HepG2 (cell line): ENCODE results near the gene TMEM255B. TPM values are rescaled to one million over a fixed set of nuclear protein-coding genes. Genes with fewer than 3 reads are reported as not detected.
"Not testable (repeated sequence)": the region's sequence is repeated elsewhere in the genome, so short reads cannot be mapped to it uniquely, and the experiment has no call there.

Experiments
- ATAC-seq: fragments of 200-7000 bp; cut with Tn5 transposase; 3 replicates; pipeline ENCODE4 v1.9.1; 2020; ENCODE audit warnings: mild to moderate bottlenecking, moderate library complexity
- BruUV-seq: library from RNA; stranded (reverse); fragments of 400-500 nt; replicated peaks from 2 replicates; lab custom pipeline; 2021; lab: Mats Ljungman, UMichigan
- CTCF ChIA-PET: fragments of 300-600 bp; formaldehyde crosslinking; extraction: SDS; loops from one replicate; lab custom pipeline; 2021; ENCODE audit warnings: low total read pairs, inconsistent platforms, low intra/inter-chr PET ratio; lab: Yijun Ruan, JAX
- POLR2A ChIA-PET: fragments of 350-600 bp; sonication (Branson Sonifier 250); formaldehyde crosslinking; loops from one replicate; lab custom pipeline; 2020; ENCODE audit warnings: antibody characterized with exemption, inconsistent platforms; lab: Yijun Ruan, JAX
- DNase-seq: peaks from one replicate; pipeline ENCODE4 v3.0.0-alpha.2; 2015; ENCODE audit warnings: low spot score
- FAIRE-seq: peaks from 3 replicates; lab custom pipeline; 2011; peaks lifted over from hg19 to GRCh38; lab: Jason Lieb, UNC
- H2AFZ ChIP-seq: one replicate; pipeline ENCODE4 v1.6.1; 2011; ENCODE audit warnings: low read length, inconsistent platforms
- H3K27ac ChIP-seq: fragments of 300-600 bp; 3 replicates; pipeline ENCODE4 v1.8.0; 2011; ENCODE audit warnings: mixed run types, mild to moderate bottlenecking, mixed read lengths, low read length, inconsistent platforms; ENCODE audit not compliant: insufficient read depth; ENCODE audit errors: extremely low read length
- H3K27me3 ChIP-seq, 2 experiments: fragments of 200-600 bp in 1 of 2; 2 replicates in 1 of 2; 3 replicates in 1 of 2; pipeline versions ENCODE4 v1.6.0 to v1.8.0; 2011; ENCODE audit warnings: low read length in 2 of 2, mild to moderate bottlenecking in 2 of 2, moderate library complexity in 2 of 2, inconsistent platforms in 1 of 2; ENCODE audit not compliant: insufficient read depth in 2 of 2, control insufficient read depth in 1 of 2
- H3K36me3 ChIP-seq, 2 experiments: fragments of 200-600 bp in 1 of 2; replicated peaks in 1 of 2; 2 replicates in 1 of 2; 3 replicates in 1 of 2; pipeline versions ENCODE4 v1.5.1 to v1.8.0; 2011; ENCODE audit warnings: low read length in 2 of 2, inconsistent platforms in 1 of 2; ENCODE audit not compliant: insufficient read depth in 2 of 2, control insufficient read depth in 1 of 2
- H3K4me1 ChIP-seq: 2 replicates; pipeline ENCODE4 v1.5.1; 2012; ENCODE audit warnings: low read length, inconsistent platforms; ENCODE audit not compliant: insufficient read depth
- H3K4me2 ChIP-seq: 2 replicates; pipeline ENCODE4 v1.6.0; 2011; ENCODE audit warnings: low read depth, low read length, inconsistent platforms
- H3K4me3 ChIP-seq, 3 experiments: fragments of 200-600 bp in 1 of 3; sonication (generic), shearing (Covaris generic) in 1 of 3; replicated peaks in 1 of 3; 2 replicates each; pipeline ENCODE4 v1.5.1; 2011 to 2016; ENCODE audit warnings: low read length in 3 of 3, inconsistent platforms in 2 of 3, low read depth in 2 of 3, mild to moderate bottlenecking in 2 of 3, control low read depth in 1 of 3, mixed read lengths in 1 of 3; ENCODE audit not compliant: insufficient read depth in 1 of 3
- H3K79me2 ChIP-seq: one replicate; pipeline ENCODE4 v1.6.1; 2011; ENCODE audit warnings: low read length, inconsistent platforms; ENCODE audit not compliant: insufficient read depth
- H3K9ac ChIP-seq: 2 replicates; pipeline ENCODE4 v1.6.0; 2011; ENCODE audit warnings: mild to moderate bottlenecking, low read depth, low read length, inconsistent platforms; ENCODE audit not compliant: insufficient read depth
- H3K9me3 ChIP-seq: 2 replicates; pipeline ENCODE4 v1.5.1; 2012; ENCODE audit warnings: mild to moderate bottlenecking, low read length
- H4K20me1 ChIP-seq: 2 replicates; pipeline ENCODE4 v1.6.0; 2011; ENCODE audit warnings: inconsistent platforms, mild to moderate bottlenecking, low read length, moderate library complexity; ENCODE audit not compliant: insufficient read depth
- REL ChIP-seq: sonication (generic); formaldehyde crosslinking; conservative IDR thresholded peaks from 2 replicates; pipeline ENCODE4 v1.8.0; 2022; ENCODE audit warnings: mild to moderate bottlenecking, missing genetic modification reagents, moderate library complexity
- TBL1XR1 ChIP-seq: fragments of 150-350 bp; IDR thresholded peaks from 2 replicates; pipeline ENCODE4 v1.6.1; 2014; ENCODE audit warnings: borderline replicate concordance, low read length; ENCODE audit not compliant: partially characterized antibody
- ZNF329 ChIP-seq: sonication (generic); formaldehyde crosslinking; IDR thresholded peaks from 2 replicates; pipeline ENCODE4 v1.9.0; 2021; ENCODE audit warnings: low read depth, mild to moderate bottlenecking, missing genetic modification reagents
- ZNF646 ChIP-seq: sonication (generic); formaldehyde crosslinking; IDR thresholded peaks from 2 replicates; pipeline ENCODE4 v1.9.0; 2021; ENCODE audit warnings: mild to moderate bottlenecking, missing genetic modification reagents
- WGBS: methylation state at CpG from one replicate; pipeline ENCODE4 v1.1.6; 2017; ENCODE audit warnings: low lambda C conversion rate; 5-methylcytosine and 5-hydroxymethylcytosine counted together
- in situ Hi-C: cut with HindIII; loops from 2 replicates; pipeline ENCODE4 v1.10.0; 2017; ENCODE audit warnings: low pct_unique_long_range_greater_than_20kb; ENCODE audit not compliant: extremely low pct_ligation_motif_present
- intact Hi-C: fragments of 100-400 bp; cut with micrococcal nuclease; formaldehyde crosslinking; loops from one replicate; pipeline ENCODE4 v1.10.0; 2022; ENCODE audit not compliant: unreplicated experiment
- polyA plus RNA-seq, 8 experiments: library from polyadenylated mRNA; depleted of rRNA in 3 of 8; stranded (reverse) in 7 of 8; unstranded in 1 of 8; fragments of >200 nt; fragmentation: Illumina TruSeq in 4 of 8; extraction: Trizol in 4 of 8; gene quantifications; 2 replicates each; pipeline versions ENCODE4 v1.2.1 to v1.2.3, GENCODE V29; 2011 to 2016; ENCODE audit warnings: low read depth in 4 of 8, missing spikeins in 1 of 8, mixed read lengths in 1 of 8; ENCODE audit not compliant: insufficient read depth in 1 of 8
- total RNA-seq, 5 experiments: library from RNA; depleted of rRNA; stranded (reverse); fragments of >200 nt; fragmentation: Illumina TruSeq; extraction: Trizol; gene quantifications; 2 replicates each; pipeline ENCODE4 v1.2.3, GENCODE V29; 2016; ENCODE audit warnings: low read depth in 1 of 5

TMEM255B gene
- total and polyA plus RNA-seq, 2 of the 13 experiments (the other 11 are each of a cell fraction or from before 2014, with no cell fraction given), result not detected

GRCh38 chr13:113794764-113795173, 35.7 kb downstream of the TMEM255B start:
- in situ Hi-C loops (no loop called here), intact Hi-C loops (no loop called here)
- Histone ChIP-seq H3K9me3 (no peaks in the 10 kb centered on the region), H2AFZ (no peak overlapping the region), H3K27ac (no peak overlapping the region), H3K4me1 (peaks cover 7% of the 10 kb centered on the region; the same call in 1 of the 2 replicates), H3K36me3 (no peaks in the 10 kb centered on the region), H3K27me3 (peaks cover 2 to 43% of the 10 kb centered on the region in 2 experiments; a peak in 3 of 5 replicates), H3K9ac (no peak overlapping the region), H3K4me3 (no peak overlapping the region), H4K20me1 (no peaks in the 10 kb centered on the region), H3K4me2 (no peak overlapping the region), H3K79me2 (no peaks in the 10 kb centered on the region)
- ChIA-PET CTCF (no interaction called here), POLR2A (no interaction called here)
- ATAC-seq (no peak; the same call in 2 of the 3 replicates), DNase-seq (no peak), FAIRE-seq (no peak)
- no TSS peak for BruUV-seq
- TF ChIP-seq REL (CRISPR knock-in tag), result no peak
- TF ChIP-seq ZNF329 (CRISPR knock-in tag), result no peak
- no peak for TF ChIP-seq TBL1XR1
- WGBS, result 61% methylated on average over 20 of the region's 24 CpGs

- POLR2A ChIA-PET, H3K9ac ChIP-seq, H3K79me2 ChIP-seq, H3K9me3 ChIP-seq, H3K36me3 ChIP-seq, in situ Hi-C loops, FAIRE-seq, H3K4me2 ChIP-seq, H3K4me3 ChIP-seq, DNase-seq, H2AFZ ChIP-seq, H4K20me1 ChIP-seq, BruUV-seq, H3K4me1 ChIP-seq, ATAC-seq, CTCF ChIA-PET, intact Hi-C loops, H3K27ac ChIP-seq: not testable (repeated sequence)
- peaks cover 2 to 43% of the 10 kb centered on the region in 2 experiments; a peak in 3 of 5 replicates for H3K27me3 ChIP-seq
- peak; percentile 94 for TF ChIP-seq ZNF646
- 0% methylated on average over 1 of the region's 1 CpG for WGBS
Measured at GRCh38 chr13:113795362-113795761, 36.3 kb downstream of the TMEM255B start.
